Measurements from ENCODE around the gene CXorf58.

- no peak for TF ChIP-seq POLR2AphosphoS2 (conservative IDR thresholded peaks at IDR 0.05; ENCODE audit: low read length)
- TF ChIP-seq RCOR1 (IDR thresholded peaks at IDR 0.05; ENCODE audit: low read depth, low read length), result no peak
- TF ChIP-seq RAD21 (conservative IDR thresholded peaks at IDR 0.05 in 1 of 2, IDR thresholded peaks at IDR 0.05 in 1 of 2), result no peak
- no peak for TF ChIP-seq CTCF (IDR thresholded peaks at IDR 0.05)
- TF ChIP-seq CHD4 (IDR thresholded peaks at IDR 0.05; ENCODE audit: borderline replicate concordance), result no peak
- no peak for TF ChIP-seq PBX3 (IDR thresholded peaks at IDR 0.05)
Observed at GRCh38 chrX:23945206-23945605, 37.4 kb downstream of the CXorf58 start.

Measured in A549 (cell line).